Thyroid gland (tissue), 4 donors: ENCODE results near the gene MICU2.
A peak's percentile ranks its signal among the peaks of the same experiment; 100 is the strongest.

ENCODE experiments used
- CTCF ChIP-seq, 6 experiments: fragments of 200-600 bp in 3 of 6; fragments of 450-650 bp in 3 of 6; sonication (generic) in 3 of 6; IDR thresholded peaks; one replicate each; pipeline ENCODE4 v1.5.1; 2016 to 2019; ENCODE audit warnings: antibody characterized with exemption in 6 of 6, mild to moderate bottlenecking in 2 of 6, inconsistent platforms in 1 of 6, moderate library complexity in 1 of 6
- POLR2A ChIP-seq, 2 donors: fragments of 450-650 bp; IDR thresholded peaks; one replicate each; pipeline ENCODE4 v1.6.1; 2017; ENCODE audit warnings: antibody characterized with exemption in 2 of 2, mild to moderate bottlenecking in 2 of 2, moderate library complexity in 1 of 2

- TF ChIP-seq POLR2A (IDR thresholded peaks at IDR 0.05) (no peak), CTCF (IDR thresholded peaks at IDR 0.05) (peak; percentile 23 to 69 (median 47))
Measured at GRCh38 chr13:21478881-21479808, 124.8 kb downstream of the MICU2 start.
